ENCODE measurements around the gene IDH3B. TPM values are rescaled to one million over a fixed set of nuclear protein-coding genes. Genes with fewer than 3 reads are reported as not detected.

IDH3B gene
- total RNA-seq, 2 donors from 2014 or later: 65.4 to 77.1 TPM

- DNase-seq (no peak), ATAC-seq (no peak)
- Histone ChIP-seq H3K9me3 (no peaks in the 10 kb centered on the region), H3K27me3 (no peaks in the 10 kb centered on the region), H3K4me1 (peaks cover 29% of the 10 kb centered on the region), H3K36me3 (replicated peaks in 1 of 2; ENCODE audit: insufficient read depth in 1 of 2, low read depth in 2 of 2) (peaks cover 5 to 36% of the 10 kb centered on the region in 2 donors), H3K27ac (peak overlapping the region in 1 of 4 donors; percentile 87), H3K4me3 (peak overlapping the region; percentile 93 to 95)
- TF ChIP-seq, protein P1, sequence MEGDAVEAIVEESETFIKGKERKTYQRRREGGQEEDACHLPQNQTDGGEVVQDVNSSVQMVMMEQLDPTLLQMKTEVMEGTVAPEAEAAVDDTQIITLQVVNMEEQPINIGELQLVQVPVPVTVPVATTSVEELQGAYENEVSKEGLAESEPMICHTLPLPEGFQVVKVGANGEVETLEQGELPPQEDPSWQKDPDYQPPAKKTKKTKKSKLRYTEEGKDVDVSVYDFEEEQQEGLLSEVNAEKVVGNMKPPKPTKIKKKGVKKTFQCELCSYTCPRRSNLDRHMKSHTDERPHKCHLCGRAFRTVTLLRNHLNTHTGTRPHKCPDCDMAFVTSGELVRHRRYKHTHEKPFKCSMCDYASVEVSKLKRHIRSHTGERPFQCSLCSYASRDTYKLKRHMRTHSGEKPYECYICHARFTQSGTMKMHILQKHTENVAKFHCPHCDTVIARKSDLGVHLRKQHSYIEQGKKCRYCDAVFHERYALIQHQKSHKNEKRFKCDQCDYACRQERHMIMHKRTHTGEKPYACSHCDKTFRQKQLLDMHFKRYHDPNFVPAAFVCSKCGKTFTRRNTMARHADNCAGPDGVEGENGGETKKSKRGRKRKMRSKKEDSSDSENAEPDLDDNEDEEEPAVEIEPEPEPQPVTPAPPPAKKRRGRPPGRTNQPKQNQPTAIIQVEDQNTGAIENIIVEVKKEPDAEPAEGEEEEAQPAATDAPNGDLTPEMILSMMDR (IDR thresholded peaks at IDR 0.05): no peak
- no peak for TF ChIP-seq POLR2A (IDR thresholded peaks at IDR 0.05)
- intact Hi-C loops (cut with DNase I): no loop called here
- 29 to 45% methylated on average over 15 to 24 of the region's 24 CpGs for WGBS, 2 donors
Observed at GRCh38 chr20:2653556-2654383, 10.2 kb downstream of the IDH3B start.

DNA sequence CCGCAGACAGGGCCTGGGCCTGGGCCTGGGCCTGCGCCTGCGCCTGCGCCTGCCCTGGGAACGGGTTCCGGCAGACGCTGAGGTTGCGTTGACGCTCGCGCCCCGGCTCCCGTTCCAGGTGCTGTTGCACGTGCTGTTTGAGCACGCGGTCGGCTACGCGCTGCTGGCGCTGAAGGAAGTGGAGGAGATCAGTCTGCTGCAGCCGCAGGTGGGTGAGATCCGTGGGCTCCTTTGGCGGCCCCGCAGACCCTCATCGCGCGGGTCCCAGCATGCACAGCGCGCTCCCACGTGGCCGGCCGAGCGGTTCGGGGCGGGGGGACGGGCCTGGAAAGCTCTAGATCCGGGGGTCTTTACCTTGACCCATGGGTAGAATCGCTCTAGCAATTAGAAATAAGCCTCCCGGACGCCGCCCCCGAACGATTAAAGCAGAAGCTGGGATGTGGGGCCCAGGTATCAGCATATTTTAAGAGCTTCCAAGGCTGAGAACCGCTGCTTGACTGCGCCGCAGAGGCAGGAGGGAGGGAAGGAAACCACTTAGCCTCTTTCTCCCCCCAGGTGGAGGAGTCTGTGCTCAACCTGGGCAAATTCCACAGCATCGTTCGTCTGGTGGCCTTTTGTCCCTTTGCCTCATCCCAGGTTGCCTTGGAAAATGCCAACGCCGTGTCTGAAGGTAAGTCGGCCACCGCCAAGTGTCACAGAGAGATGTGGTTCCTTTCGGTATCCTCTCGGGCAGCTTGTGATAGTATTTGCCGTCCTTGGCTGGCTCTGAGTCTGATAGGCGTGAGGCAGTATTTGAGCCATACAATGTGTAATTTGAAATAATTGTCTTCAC is 11.1 kb downstream of the IDH3B start:
- no peaks in the 10 kb centered on the region for H3K27me3 ChIP-seq
- peaks cover 3 to 32% of the 10 kb centered on the region in 2 donors for H3K36me3 ChIP-seq (replicated peaks in 1 of 2; ENCODE audit: insufficient read depth in 1 of 2, low read depth in 2 of 2)
- H3K9me3 ChIP-seq: no peaks in the 10 kb centered on the region
- 0 to 1% methylated on average over 15 to 55 of the region's 56 CpGs for whole genome bisulfite sequencing, 2 donors
- peak overlapping the region; percentile 93 to 95 for H3K4me3 ChIP-seq
- intact Hi-C loops (cut with DNase I): no loop called here
- no peak for TF ChIP-seq POLR2A (IDR thresholded peaks at IDR 0.05)
- TF ChIP-seq, protein P1 (IDR thresholded peaks at IDR 0.05): no peak
- H3K4me1 ChIP-seq: peaks cover 29% of the 10 kb centered on the region
- peak overlapping the region; percentile 64 to 92 (median 81) for H3K27ac ChIP-seq
- ATAC-seq (peak; percentile 47), DNase-seq (peak in 1 of 4 donors; percentile 14)

- Histone ChIP-seq H3K27me3 (no peaks in the 10 kb centered on the region), H3K4me3 (peak within 1 kb of the TSS; percentile 93 to 95), H3K27ac (peak within 1 kb of the TSS; percentile 64 to 92 (median 81)), H3K9me3 (no peaks in the 10 kb centered on the region), H3K36me3 (replicated peaks in 1 of 2; ENCODE audit: insufficient read depth in 1 of 2, low read depth in 2 of 2) (peaks cover 0 to 27% of the 10 kb centered on the region in 2 donors), H3K4me1 (peaks cover 29% of the 10 kb centered on the region)
- ATAC-seq (peak; percentile 98), DNase-seq (peak; percentile 90 to 94 (median 92))
- 0% methylated on average over 32 to 93 of the region's 101 CpGs for WGBS, 2 donors
- intact Hi-C loops (cut with DNase I): no loop called here
- TF ChIP-seq, protein P1 (IDR thresholded peaks at IDR 0.05): peak in 1 of 7 experiments; percentile 4
- peak; percentile 79 to 82 (median 80) for TF ChIP-seq POLR2A (IDR thresholded peaks at IDR 0.05)
Observed at GRCh38 chr20:2651772-2652723, 12.0 kb downstream of the IDH3B start, which contains the start of gene NOP56. TSS of gene NOP56 (plus strand) at chr20:2652632. CDS start at chr20:2652661, 29 bp downstream.

DNA sequence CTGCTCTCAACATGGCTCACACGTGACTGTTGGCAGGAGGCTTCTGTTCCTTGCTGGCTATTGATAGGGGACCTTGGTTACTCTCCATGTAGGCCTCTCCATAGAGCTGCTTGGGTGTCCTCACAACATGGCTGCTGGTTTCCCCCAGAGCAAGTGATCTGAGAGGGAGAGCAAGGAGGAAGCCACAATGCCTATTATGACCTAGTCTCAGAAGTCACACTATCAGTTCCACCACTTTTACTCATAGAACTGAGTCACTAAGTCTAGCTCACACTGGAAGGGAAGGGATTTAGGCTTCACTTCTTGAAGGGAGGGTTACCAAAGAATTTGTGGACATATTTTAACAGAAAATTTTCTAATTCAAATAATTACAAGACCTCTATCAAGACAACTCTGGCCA is 20.3 kb downstream of the IDH3B start:
- Histone ChIP-seq H3K4me1 (no peaks in the 10 kb centered on the region), H3K27ac (no peak overlapping the region), H3K4me3 (no peak overlapping the region), H3K27me3 (no peaks in the 10 kb centered on the region), H3K36me3 (replicated peaks in 1 of 2; ENCODE audit: insufficient read depth in 1 of 2, low read depth in 2 of 2) (no peaks in the 10 kb centered on the region), H3K9me3 (no peaks in the 10 kb centered on the region)
- WGBS, 2 donors: 94 to 100% methylated on average over 1 of the region's 1 CpG
- DNase-seq: no peak
- intact Hi-C loops (cut with DNase I): loop anchor here (10.0 kb wide), 1 partner anchor 119 kb away; no protein-coding TSS in a partner anchor
- TF ChIP-seq, protein P1 (IDR thresholded peaks at IDR 0.05): no peak
- no peak for TF ChIP-seq POLR2A (IDR thresholded peaks at IDR 0.05)
- no peak for ATAC-seq
